Left renal cortex interstitium (tissue), 4 donors: ENCODE results near the gene RASSF3. TPM values are rescaled to one million over a fixed set of nuclear protein-coding genes. Genes with fewer than 3 reads are reported as not detected.

ENCODE experiments used
- DNase-seq, 4 donors: peaks; one replicate each; pipeline ENCODE4 v3.0.0-alpha.2; 2013; ENCODE audit warnings: low read depth in 4 of 4, low spot score in 2 of 4, missing footprints in 1 of 4
- polyA plus RNA-seq, 4 donors: library from polyadenylated mRNA; unstranded; fragments of 120-200 nt; gene quantifications; one replicate each; pipeline ENCODE4 v1.2.1, GENCODE V29; 2013; ENCODE audit not compliant: insufficient read length in 4 of 4

Gene RASSF3
- polyA plus RNA-seq, 4 donors, result 17.4 to 20.5 (median 18.8) TPM

GRCh38 chr12:64718649-64719048 is 108.4 kb downstream of the RASSF3 start:
- DNase-seq, result no peak

- no peak for DNase-seq
These were observed 110.6 kb downstream of the RASSF3 start for GRCh38 chr12:64720884-64721283.

- DNase-seq, result no peak
These were observed 112.5 kb downstream of the RASSF3 start for GRCh38 chr12:64722835-64723234.

GRCh38 chr12:64723630-64724029 is 113.3 kb downstream of the RASSF3 start:
- DNase-seq, result no peak

- DNase-seq, result no peak
These were observed 114.0 kb downstream of the RASSF3 start for GRCh38 chr12:64724201-64724745.

- DNase-seq, result no peak
These were observed 119.8 kb downstream of the RASSF3 start for GRCh38 chr12:64729909-64730587.

GRCh38 chr12:64730588-64730969 is 120.3 kb downstream of the RASSF3 start:
- no peak for DNase-seq

- no peak for DNase-seq
These were observed 121.4 kb downstream of the RASSF3 start for GRCh38 chr12:64731683-64732082.

- no peak for DNase-seq
These were observed 123.6 kb downstream of the RASSF3 start for GRCh38 chr12:64733857-64734256.

- no peak for DNase-seq
These were observed 125.1 kb downstream of the RASSF3 start for GRCh38 chr12:64735442-64735841.

- DNase-seq, result no peak
These were observed 126.5 kb downstream of the RASSF3 start for GRCh38 chr12:64736771-64737170.

GRCh38 chr12:64737539-64737938 is 127.2 kb downstream of the RASSF3 start:
- no peak for DNase-seq

- no peak for DNase-seq
These were observed 129.5 kb downstream of the RASSF3 start for GRCh38 chr12:64739778-64740177.

- no peak for DNase-seq
These were observed 130.4 kb downstream of the RASSF3 start for GRCh38 chr12:64740646-64741045.

GRCh38 chr12:64742416-64742815 is 132.1 kb downstream of the RASSF3 start:
- DNase-seq, result no peak

GRCh38 chr12:64743206-64743605 is 132.9 kb downstream of the RASSF3 start:
- no peak for DNase-seq

GRCh38 chr12:64744422-64745258 is 134.3 kb downstream of the RASSF3 start:
- no peak for DNase-seq

- DNase-seq, result no peak
These were observed 135.0 kb downstream of the RASSF3 start for GRCh38 chr12:64745259-64745807.

- no peak for DNase-seq
These were observed 135.7 kb downstream of the RASSF3 start for GRCh38 chr12:64745980-64746379.

- no peak for DNase-seq
These were observed 136.4 kb downstream of the RASSF3 start for GRCh38 chr12:64746663-64747062.
